ENCODE results near the gene SV2C.

GRCh38 chr5:76366596-76366995, 283.4 kb downstream of the SV2C start:
- no peak for TF ChIP-seq CTCF (IDR thresholded peaks at IDR 0.05)
- no peak for TF ChIP-seq POLR2A (IDR thresholded peaks at IDR 0.05)
- TF ChIP-seq POLR2AphosphoS5 (IDR thresholded peaks at IDR 0.05; ENCODE audit: insufficient read depth in 1 of 2, low read depth in 1 of 2), result no peak

All from vagina (tissue), 2 donors.